Ovary (tissue), 3 donors: ENCODE results near the gene ERVFRD-1.

Source experiments
- CTCF ChIP-seq, 3 donors: fragments of 450-650 bp in 2 of 3; fragments of 200-600 bp in 1 of 3; IDR thresholded peaks; one replicate each; pipeline versions ENCODE4 v1.5.1 to v1.8.0; 2016 to 2022; ENCODE audit warnings: antibody characterized with exemption in 3 of 3, mild to moderate bottlenecking in 1 of 3
- EP300 ChIP-seq: sonication (generic); formaldehyde crosslinking; IDR thresholded peaks from one replicate; pipeline ENCODE4 v1.6.1; 2017; ENCODE audit warnings: antibody characterized with exemption
- POLR2A ChIP-seq: fragments of 450-650 bp; IDR thresholded peaks from one replicate; pipeline ENCODE4 v1.6.1; 2017; ENCODE audit warnings: antibody characterized with exemption, mild to moderate bottlenecking, moderate library complexity
- donor health status: DM: no; HTN: no; CAD: no.

GRCh38 chr6:11132194-11132888, 20.8 kb upstream of the ERVFRD-1 start:
- TF ChIP-seq CTCF (IDR thresholded peaks at IDR 0.05): no peak
- no peak for TF ChIP-seq POLR2A
- TF ChIP-seq EP300: no peak
